Fibroblast of pulmonary artery (primary cell): ENCODE results near the gene NR2C1.

Experiments used
- DNase-seq: peaks from one replicate; pipeline ENCODE4 v3.0.0-alpha.2; 2010; ENCODE audit warnings: low read depth
- H3K4me3 ChIP-seq: replicated peaks from 2 replicates; pipeline ENCODE4 v1.5.1; 2011; ENCODE audit warnings: low read depth, mild to moderate bottlenecking, control low read depth, low read length, moderate library complexity
- CTCF ChIP-seq: IDR thresholded peaks from 2 replicates; pipeline ENCODE4 v1.5.1; 2011; ENCODE audit warnings: mild to moderate bottlenecking, control low read depth, low read length, inconsistent platforms; ENCODE audit errors: missing control alignments

The NR2C1 gene

GRCh38 chr12:94982456-94982855 is 91.0 kb downstream of the NR2C1 start:
- no peak for DNase-seq
- no peak for TF ChIP-seq CTCF
- H3K4me3 ChIP-seq = no peak overlapping the region

DNA sequence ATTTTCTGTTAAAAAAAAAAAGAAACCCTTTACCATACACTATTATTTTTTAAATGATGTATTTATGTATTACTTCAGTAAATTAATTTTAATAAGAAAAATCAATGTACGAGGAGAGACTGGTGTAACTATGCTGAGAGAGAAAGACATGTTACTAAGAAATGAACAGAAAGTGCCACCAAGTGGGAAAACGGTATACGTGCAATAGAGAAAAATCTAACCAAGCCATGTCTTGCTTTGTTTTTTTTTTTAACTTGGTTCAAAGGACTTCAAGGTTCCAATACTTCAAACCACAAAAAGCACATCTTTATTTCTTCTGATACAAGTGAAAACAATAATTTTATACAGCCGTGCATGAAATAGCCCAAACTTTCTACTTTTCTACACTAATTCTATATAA is 92.8 kb downstream of the NR2C1 start:
- no peak overlapping the region for H3K4me3 ChIP-seq
- DNase-seq = peak; percentile 42
- peak; percentile 26 for TF ChIP-seq CTCF

DNA sequence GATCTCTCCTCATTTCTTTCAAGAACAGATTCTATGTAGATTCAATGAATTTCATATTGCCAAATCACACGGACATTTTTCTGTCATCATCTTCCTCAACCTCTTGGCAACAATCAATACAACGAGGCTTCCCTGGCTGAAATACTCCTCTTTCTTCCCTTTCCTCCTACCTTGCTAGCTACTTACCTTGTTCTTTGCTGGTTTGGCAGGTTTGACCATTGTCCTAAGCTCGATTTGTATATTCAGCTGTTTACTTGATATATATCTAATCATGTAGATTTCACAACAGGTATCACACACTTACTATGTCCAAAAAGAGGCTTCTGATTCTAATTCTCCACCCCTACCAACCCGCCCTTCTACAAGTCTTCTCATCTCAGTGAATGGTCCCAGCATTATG is 93.5 kb downstream of the NR2C1 start:
- no peak overlapping the region for H3K4me3 ChIP-seq
- no peak for TF ChIP-seq CTCF
- no peak for DNase-seq

DNA sequence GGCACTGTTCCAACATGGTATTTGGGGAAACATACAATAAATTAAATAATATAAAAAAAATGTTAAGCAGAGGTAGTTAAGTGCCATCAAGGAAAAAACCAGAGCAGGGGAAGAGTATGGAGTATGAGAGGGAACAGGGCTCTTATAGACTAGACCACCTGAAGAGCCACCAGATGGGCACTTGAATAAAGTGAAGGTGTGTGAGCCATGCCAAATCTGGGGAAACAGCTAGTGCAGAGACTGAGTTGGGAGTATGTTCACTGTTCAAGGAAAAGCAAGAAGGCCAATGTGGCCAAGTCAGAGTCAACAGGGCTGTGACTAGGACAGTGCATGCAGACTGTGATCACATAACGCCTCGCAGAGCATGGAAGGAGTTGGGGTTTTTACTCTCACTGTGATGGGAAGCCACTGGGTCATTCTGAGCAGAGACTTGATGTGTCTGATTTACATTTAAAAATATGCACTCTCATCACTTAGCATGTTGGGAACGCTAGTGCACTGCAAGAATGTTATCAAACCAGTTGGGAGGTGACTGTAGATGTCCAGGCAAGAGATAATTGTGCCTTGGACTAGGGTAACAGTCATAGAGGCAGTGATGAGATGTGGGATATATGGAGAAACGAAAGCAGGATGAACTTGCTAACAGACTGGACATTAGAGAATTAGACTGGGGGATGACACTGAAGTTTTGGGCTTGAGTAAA is 95.5 kb downstream of the NR2C1 start:
- TF ChIP-seq CTCF = no peak
- DNase-seq = no peak
- H3K4me3 ChIP-seq = no peak overlapping the region

GRCh38 chr12:94973221-94973620 is 100.2 kb downstream of the NR2C1 start:
- peak; percentile 36 for DNase-seq
- no peak for TF ChIP-seq CTCF

DNA sequence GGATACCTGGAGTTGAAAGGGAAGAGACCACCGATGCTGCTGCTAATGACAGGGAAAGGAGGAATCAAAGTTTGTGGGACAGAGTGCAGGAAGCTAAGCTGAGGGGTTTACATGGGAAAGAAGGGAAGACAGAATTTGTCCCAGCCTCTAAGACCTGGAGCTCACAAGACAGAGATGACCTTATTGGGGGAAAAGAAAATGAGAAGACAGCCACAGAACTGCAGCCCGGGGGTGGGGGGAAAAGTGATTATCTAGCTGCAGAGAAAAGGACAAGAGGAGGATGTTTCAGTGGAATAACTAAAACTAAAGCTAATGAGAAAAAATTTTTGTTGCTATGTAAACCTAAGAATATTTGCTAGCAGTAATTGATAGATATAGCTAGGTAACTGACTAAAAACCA is 100.6 kb downstream of the NR2C1 start:
- TF ChIP-seq CTCF = no peak
- DNase-seq = no peak
- no peak overlapping the region for H3K4me3 ChIP-seq

More at GRCh38 chr12:94973221-94973620, 100.2 kb downstream of the NR2C1 start:
- H3K4me3 ChIP-seq = no peak overlapping the region

DNA sequence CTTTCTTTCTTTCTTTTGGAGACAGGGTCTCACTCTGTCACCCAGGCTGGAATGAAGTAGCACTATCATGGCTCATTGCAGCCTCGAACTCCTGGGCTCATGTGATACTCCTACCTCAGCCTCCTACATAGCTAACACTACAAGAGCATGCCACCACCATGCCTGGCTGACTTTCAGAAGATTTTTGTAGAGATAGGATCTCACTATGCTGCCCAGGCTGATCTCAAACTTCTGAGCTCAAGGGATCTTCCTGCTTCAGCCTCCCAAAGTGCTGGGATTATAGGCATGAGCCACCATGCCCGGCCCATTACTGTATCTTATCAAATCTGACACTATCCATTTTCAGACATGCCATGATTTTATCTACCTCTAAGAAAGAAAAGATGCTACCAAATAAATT is 101.5 kb downstream of the NR2C1 start:
- no peak for DNase-seq
- TF ChIP-seq CTCF = no peak
- no peak overlapping the region for H3K4me3 ChIP-seq
